ENCODE data around the gene PITHD1.
"Not testable (repeated sequence)": the region's sequence is repeated elsewhere in the genome, so short reads cannot be mapped to it uniquely, and the experiment has no call there.

PITHD1 gene

DNA sequence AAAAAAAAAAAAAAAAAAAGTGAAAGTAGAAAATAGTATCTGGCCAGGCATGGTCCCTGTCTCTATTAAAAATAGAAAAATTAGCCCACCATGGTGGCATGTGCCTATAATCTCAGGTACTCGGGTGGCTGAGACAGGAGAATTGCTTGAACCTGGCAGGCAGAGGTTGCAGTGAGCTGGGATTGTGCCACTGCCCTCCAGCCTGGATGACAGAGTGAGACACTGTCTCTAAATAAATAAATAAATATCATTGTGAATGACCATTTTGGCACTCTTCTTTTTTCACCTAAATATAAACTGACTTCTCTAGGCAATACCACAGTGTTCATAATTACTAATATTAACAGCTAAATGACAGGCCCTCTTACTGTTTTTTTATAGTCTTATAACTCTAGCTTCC lies 20.4 kb upstream of the PITHD1 start:
- no peak overlapping the region for H3K27ac Mint-ChIP-seq
- no peak for ATAC-seq
- H3K27me3 Mint-ChIP-seq, result no peaks in the 10 kb centered on the region
- no peak overlapping the region for H3K4me3 Mint-ChIP-seq
- peaks cover 6% of the 10 kb centered on the region for H3K4me1 Mint-ChIP-seq
- H3K36me3 Mint-ChIP-seq, result peaks cover 62% of the 10 kb centered on the region
- H3K9me3 Mint-ChIP-seq, result no peaks in the 10 kb centered on the region

DNA sequence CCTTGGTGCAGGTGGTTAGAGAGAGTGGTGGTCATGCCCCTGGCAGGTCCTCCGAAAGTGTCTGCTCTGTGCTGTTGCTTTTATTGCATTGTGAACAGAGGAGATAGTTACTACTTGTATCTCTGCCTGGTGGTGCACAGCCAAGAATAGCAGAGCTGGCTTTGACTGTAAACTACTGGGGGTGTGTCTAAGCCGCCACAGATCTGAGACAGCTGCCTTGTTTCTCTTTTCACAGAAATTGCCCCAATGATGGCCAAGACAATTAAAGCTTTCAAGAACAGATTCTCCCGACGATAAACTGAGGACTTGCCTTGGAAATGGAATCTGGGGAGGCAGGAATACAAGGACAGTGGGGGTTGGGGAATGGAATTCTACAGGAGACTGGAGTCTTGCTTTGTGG lies 18.9 kb upstream of the PITHD1 start:
- Mint-ChIP-seq H3K36me3 (peaks cover 52% of the 10 kb centered on the region), H3K27ac (no peak overlapping the region)

DNA sequence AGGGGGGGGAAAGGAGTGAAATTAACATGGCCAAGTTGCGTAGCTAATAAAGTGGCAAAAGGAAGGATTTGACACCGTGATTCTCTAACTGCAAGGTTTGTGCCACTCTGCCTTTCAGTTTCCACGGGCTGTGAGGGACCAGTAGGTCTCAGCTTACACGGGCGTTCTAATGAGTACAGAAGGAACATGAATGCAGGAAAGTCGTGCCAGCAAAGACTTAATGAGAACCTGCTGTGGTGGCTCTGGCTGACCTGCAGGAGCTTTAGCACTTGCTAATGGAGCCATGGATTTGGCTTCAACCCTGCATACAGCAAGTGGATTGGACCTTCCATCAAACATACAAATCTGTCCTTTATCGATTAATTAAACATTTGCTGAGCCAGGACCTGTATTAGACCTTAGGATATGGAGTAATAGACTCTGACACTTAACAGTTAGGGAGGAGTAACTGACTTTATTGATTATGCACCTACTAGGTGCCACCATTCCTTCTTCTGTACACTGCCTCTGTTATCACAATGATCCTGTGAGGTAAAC lies 15.1 kb upstream of the PITHD1 start:
- Mint-ChIP-seq H3K27me3 (no peaks in the 10 kb centered on the region), H3K4me1 (peaks cover 6% of the 10 kb centered on the region), H3K27ac (no peak overlapping the region), H3K4me3 (no peak overlapping the region), H3K36me3 (peaks cover 39% of the 10 kb centered on the region), H3K9me3 (no peaks in the 10 kb centered on the region)
- ATAC-seq, result no peak

More for the DNA sequence above, 18.9 kb upstream of the PITHD1 start:
- no peak overlapping the region for H3K4me3 Mint-ChIP-seq
- no peaks in the 10 kb centered on the region for H3K9me3 Mint-ChIP-seq
- no peaks in the 10 kb centered on the region for H3K27me3 Mint-ChIP-seq
- no peak for ATAC-seq
- peaks cover 6% of the 10 kb centered on the region for H3K4me1 Mint-ChIP-seq

DNA sequence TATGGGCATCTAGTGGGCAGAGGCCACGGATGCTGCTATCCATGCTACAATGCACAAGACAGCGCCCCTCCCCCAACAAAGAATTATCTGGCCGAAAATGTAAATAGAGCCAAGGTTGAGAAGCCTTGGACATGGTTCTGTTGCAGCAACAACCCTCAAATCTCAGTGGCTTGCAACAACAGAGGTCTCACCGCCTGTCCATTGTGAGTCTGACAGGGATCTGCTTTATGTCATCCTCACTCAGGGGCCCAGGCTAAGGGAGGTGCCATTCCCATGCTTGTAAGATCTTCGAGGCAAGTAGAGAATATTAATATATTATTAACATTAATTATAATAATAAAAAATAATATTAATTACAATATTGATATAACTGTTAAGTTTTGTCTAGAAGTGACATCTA lies 9.5 kb upstream of the PITHD1 start:
- no peak for ATAC-seq
- Mint-ChIP-seq H3K27me3 (no peaks in the 10 kb centered on the region), H3K4me1 (peaks cover 6% of the 10 kb centered on the region), H3K36me3 (peaks cover 11% of the 10 kb centered on the region), H3K4me3 (no peak overlapping the region), H3K9me3 (no peaks in the 10 kb centered on the region), H3K27ac (no peak overlapping the region)

DNA sequence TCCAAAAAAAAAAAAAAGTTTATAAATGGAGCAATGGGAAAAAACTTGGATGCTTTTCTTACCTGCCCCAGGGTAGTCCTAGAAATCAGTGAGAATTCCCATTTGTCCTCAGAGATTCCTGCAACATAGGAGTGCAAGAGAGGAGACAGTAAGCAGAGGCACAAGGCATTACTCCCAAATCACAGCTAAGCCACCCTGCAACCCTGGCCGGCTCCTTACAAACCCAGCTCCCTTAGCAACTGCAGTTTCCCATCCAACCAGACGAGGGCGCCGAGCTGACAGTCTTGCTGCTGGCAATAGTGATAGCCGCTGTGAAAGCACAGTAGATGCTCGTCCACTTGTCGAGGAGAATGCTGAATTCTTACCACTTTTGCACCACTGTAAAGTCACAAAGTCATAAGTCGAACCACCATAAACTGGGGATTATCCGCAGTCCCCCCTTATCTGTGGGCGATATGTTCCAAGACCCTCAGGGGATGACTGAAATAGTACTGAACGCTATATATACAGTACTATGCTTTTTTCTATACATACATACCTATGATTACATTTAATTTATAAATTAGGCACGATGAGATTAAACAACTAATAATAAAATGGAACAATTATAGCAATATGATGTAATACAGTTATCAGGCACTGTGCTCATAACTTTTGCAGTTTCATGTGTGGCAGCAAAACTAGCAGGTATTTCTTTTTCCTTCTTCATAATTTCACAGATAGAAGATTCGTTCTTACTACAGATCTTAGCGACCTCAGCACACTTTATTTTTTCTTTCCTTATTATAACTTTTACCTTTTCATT lies 6.0 kb upstream of the PITHD1 start:
- Mint-ChIP-seq H3K27ac (no peak overlapping the region), H3K27me3 (no peaks in the 10 kb centered on the region), H3K9me3 (no peaks in the 10 kb centered on the region), H3K4me1 (peaks cover 7% of the 10 kb centered on the region), H3K36me3 (no peaks in the 10 kb centered on the region), H3K4me3 (no peak overlapping the region)
- peak; percentile 90 for ATAC-seq

DNA sequence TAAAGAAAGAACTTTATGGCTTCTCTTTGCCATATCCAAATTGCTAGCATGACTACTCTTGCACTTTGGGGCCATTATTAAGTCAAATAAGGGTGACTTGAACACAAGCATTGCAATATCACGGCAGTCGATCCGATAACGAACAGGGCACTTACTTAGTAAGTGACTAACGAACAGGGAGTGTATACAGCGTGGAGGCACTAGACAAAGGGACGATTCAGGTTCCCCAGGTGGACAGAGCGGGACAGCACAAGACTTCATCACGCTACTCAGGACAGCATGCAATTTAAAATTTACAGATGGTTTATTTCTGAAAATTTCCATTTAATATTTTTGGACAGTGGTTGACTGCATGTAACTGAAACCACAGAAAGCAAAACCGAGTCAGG lies 5.4 kb upstream of the PITHD1 start:
- H3K27me3 Mint-ChIP-seq, result no peaks in the 10 kb centered on the region
- H3K9me3 Mint-ChIP-seq, result no peaks in the 10 kb centered on the region
- no peak overlapping the region for H3K27ac Mint-ChIP-seq
- H3K4me3 Mint-ChIP-seq, result no peak overlapping the region
- H3K4me1 Mint-ChIP-seq, result peaks cover 12% of the 10 kb centered on the region
- H3K36me3 Mint-ChIP-seq, result no peaks in the 10 kb centered on the region
- ATAC-seq, result no peak

DNA sequence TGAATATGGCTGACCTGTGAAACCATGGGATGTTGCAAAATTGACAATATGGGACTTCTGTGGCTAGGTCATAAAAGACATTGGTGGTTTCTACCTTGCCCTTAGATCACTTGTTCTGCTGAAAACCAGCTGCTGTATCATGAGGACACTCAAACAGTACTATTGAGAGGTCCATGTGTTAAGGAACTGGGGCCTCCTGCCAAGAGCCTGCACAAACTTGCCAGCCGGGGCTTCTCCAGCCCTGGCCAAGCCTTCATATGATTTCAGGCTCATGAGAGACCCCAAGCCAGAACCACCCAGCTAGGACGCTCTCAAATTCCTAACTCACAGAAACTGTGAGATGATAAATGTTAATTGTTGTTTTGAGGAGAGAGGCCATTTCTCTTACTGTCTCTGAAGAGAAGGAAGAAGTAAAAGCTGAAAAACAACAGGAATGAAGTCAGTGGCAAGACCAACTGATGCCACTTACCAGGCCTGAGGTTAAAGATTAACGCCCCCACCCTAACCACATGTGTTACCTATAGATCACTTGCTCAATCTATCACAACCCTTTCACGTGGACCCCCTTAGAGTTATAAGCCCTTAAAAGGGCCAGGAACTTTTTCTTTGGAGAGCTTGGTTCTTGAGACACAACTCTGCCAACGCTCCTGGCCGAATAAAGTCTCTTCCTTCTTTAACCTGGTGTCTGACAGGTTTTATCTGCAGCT lies 3.9 kb upstream of the PITHD1 start:
- Mint-ChIP-seq H3K27me3 (no peaks in the 10 kb centered on the region), H3K4me1 (peaks cover 19% of the 10 kb centered on the region), H3K27ac (no peak overlapping the region), H3K4me3 (no peak overlapping the region), H3K36me3 (no peaks in the 10 kb centered on the region), H3K9me3 (no peaks in the 10 kb centered on the region)
- ATAC-seq, result no peak

DNA sequence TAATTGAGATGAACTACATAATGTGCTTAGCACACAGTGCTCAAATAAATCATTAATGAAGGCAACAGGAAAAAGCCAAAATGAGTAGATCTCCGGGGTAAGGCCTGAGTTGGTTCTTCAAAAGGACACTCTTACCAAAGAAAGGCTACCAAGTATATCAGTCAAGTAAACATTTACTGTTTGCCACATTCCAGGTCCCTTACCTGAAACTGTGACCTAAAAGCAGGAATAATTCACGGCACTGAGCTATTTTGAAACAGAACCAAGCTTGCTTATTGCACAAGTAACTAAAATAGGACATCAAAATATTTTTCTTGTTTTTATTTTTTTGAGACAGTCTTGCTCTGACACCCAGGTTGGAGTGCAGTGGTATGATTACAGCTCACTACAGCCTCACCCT lies 2.0 kb upstream of the PITHD1 start:
- no peaks in the 10 kb centered on the region for H3K36me3 Mint-ChIP-seq
- no peaks in the 10 kb centered on the region for H3K27me3 Mint-ChIP-seq
- no peaks in the 10 kb centered on the region for H3K9me3 Mint-ChIP-seq
- ATAC-seq, result no peak
- no peak overlapping the region for H3K4me3 Mint-ChIP-seq
- H3K27ac Mint-ChIP-seq, result no peak overlapping the region
- peaks cover 30% of the 10 kb centered on the region for H3K4me1 Mint-ChIP-seq

DNA sequence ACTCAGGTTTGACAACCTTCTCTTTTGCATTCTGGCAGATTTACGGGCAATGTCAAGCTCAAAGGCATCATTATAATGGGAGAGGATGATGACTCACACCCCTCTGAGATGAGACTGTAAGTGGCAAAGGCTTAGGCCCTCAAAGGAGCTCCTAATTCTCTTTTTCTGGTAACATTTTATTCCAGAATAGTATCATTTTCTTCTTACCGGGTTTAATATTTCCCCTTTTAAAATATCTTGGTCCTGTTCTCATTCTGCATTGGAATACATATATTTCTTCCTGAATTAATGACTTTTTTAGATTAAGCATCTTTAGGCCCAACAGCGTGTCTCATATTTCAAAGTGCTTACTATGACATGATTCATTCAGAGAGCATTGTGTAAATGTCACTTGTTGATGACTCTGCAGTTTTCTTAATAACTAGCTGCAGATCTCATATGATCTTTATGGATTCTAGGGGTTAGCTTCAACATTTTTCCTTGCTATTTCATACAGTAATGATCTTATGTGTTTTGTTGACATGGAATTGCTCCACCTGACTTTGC lies 1.7 kb downstream of the PITHD1 start:
- peak overlapping the region; percentile 80 for H3K4me3 Mint-ChIP-seq
- H3K27ac Mint-ChIP-seq, result no peak overlapping the region
- no peaks in the 10 kb centered on the region for H3K9me3 Mint-ChIP-seq
- H3K27me3 Mint-ChIP-seq, result no peaks in the 10 kb centered on the region
- peaks cover 23% of the 10 kb centered on the region for H3K4me1 Mint-ChIP-seq
- no peak for ATAC-seq
- no peaks in the 10 kb centered on the region for H3K36me3 Mint-ChIP-seq

DNA sequence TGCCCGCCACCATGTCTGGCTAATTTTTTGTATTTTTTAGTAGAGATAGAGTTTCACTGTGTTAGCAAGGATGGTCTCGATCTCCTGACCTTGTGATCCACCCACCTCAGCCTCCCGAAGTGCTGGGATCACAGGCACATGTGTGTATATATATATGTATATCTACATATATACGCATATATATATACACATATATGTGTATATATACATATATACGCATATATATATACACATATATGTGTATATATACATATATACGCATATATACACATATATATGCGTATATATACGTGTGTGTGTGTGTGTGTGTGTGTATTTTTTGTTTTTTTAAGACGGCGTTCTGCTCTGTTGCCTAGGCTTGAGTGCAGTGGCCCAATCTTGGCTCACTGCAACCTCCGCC lies 4.9 kb downstream of the PITHD1 start:
- not testable (repeated sequence) for ATAC-seq, H3K4me3 Mint-ChIP-seq, H3K27ac Mint-ChIP-seq, H3K27me3 Mint-ChIP-seq, H3K9me3 Mint-ChIP-seq
- H3K4me1 Mint-ChIP-seq, result peaks cover 18% of the 10 kb centered on the region
- peaks cover 27% of the 10 kb centered on the region for H3K36me3 Mint-ChIP-seq

DNA sequence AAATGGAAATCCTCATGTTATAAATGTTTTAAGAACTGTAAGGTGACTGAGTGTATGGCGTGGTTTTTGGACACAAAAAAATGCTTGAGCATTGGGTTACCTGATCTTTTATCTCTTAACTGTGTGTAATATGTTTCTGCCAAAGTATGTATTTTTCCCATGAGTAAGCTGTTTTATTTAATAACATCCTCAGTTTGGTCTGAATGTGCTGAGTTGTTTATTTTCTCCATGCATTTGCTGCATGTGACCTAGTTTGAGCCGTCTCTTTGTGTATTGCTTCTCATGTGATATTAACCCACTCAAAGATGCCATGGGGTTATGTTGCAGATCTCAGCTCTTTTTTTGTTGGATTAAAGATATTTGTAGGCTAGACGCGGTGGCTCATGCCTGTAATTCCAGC lies 6.6 kb downstream of the PITHD1 start:
- Mint-ChIP-seq H3K27ac (no peak overlapping the region), H3K4me1 (peaks cover 5% of the 10 kb centered on the region), H3K4me3 (no peak overlapping the region), H3K27me3 (no peaks in the 10 kb centered on the region), H3K36me3 (peaks cover 36% of the 10 kb centered on the region), H3K9me3 (no peaks in the 10 kb centered on the region)
- no peak for ATAC-seq

DNA sequence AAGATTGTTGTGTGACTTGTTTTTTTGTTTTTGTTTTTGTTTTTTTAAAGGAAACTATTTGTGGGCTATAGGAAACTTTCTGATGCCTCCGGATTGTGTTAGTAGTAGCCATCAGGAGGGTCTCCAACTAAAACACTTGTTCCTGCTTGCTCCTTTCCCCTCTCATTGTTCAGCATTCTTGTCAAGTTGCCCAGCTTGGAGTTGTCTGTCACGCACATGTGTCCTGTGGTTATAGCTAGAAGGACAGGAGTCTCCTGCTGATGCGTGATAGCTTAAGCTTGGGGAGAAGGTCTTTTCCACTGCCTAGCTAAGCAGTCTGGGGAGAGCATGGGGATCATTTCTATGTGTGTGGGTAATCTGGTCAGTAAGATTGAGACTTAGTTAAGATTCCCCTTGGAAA lies 9.5 kb downstream of the PITHD1 start:
- Mint-ChIP-seq H3K27ac (no peak overlapping the region), H3K9me3 (no peaks in the 10 kb centered on the region), H3K27me3 (no peaks in the 10 kb centered on the region), H3K36me3 (peaks cover 46% of the 10 kb centered on the region), H3K4me1 (peaks cover 21% of the 10 kb centered on the region), H3K4me3 (no peak overlapping the region)
- no peak for ATAC-seq

DNA sequence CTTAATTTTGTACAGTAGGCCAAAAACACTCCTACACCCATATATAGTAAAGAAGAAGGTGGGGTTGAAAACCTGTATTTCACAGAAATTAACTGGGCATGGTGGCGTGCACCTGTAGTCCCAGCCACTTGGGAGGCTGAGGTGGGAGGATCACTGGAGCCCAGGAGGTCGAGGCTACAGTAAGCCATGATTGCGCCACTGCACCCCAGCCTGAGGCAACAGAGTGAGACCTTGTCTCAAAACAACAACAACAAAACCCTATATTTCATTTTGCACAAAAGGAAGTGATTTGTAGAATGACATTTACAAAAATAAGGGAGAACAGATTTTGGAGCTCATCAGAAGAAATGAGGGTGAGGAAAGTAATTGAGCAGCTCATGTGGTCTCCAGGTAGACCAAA lies 10.5 kb downstream of the PITHD1 start:
- no peaks in the 10 kb centered on the region for H3K9me3 Mint-ChIP-seq
- ATAC-seq, result no peak
- H3K36me3 Mint-ChIP-seq, result peaks cover 46% of the 10 kb centered on the region
- peaks cover 31% of the 10 kb centered on the region for H3K4me1 Mint-ChIP-seq
- H3K27ac Mint-ChIP-seq, result no peak overlapping the region
- H3K27me3 Mint-ChIP-seq, result no peaks in the 10 kb centered on the region
- no peak overlapping the region for H3K4me3 Mint-ChIP-seq

DNA sequence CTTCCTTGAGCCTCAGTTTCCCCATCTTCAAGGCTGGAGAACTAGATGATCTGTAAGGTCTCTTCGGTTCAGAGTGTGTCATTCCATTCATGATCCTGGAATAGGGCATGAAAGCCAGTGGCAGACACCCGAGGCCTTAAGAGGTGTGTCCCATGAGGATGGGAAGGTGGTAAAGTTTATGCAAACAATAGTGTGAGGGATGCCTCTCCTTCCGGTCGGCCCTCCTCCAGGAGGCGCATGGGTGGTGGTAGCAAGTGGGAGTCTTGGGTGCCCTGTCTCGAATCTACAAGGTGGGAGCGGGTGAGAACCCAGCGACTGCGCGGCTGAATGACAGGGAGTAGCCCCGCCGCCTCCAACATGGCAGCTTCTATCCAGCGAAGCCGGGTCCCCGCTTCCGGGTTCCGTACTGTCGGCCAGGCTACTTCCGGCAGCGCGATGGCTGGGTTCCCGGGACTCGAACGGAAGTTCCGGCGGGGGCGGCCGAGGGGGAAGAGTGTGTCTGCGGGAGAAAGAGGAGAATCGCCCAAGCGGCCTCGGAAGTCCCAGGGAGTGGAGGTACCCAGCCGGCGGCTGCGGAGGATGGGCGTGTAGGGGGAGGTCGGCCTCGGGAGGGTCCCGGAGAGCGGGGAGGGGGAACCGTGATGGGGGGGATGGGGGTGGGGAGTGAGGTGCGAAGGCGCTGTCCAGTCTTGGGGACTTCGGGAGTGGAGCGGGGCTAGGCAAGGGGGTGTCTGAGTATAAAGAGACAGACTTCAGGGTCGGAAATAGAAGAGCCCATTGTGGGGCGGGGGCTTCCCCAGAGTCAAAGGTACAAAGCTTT lies 12.7 kb downstream of the PITHD1 start, which contains the start of gene LYPLA2:
LYPLA2 (plus strand) TSS at position 450 of the 820 bp plus-strand sequence. CDS start 1,538 bp downstream, outside the sequence.
- H3K36me3 Mint-ChIP-seq, result peaks cover 57% of the 10 kb centered on the region
- H3K9me3 Mint-ChIP-seq, result no peaks in the 10 kb centered on the region
- H3K4me1 Mint-ChIP-seq, result peaks cover 44% of the 10 kb centered on the region
- ATAC-seq, result peak; percentile 92
- peak within 1 kb of the TSS; percentile 96 for H3K27ac Mint-ChIP-seq
- peak within 1 kb of the TSS; percentile 93 for H3K4me3 Mint-ChIP-seq
- no peaks in the 10 kb centered on the region for H3K27me3 Mint-ChIP-seq

DNA sequence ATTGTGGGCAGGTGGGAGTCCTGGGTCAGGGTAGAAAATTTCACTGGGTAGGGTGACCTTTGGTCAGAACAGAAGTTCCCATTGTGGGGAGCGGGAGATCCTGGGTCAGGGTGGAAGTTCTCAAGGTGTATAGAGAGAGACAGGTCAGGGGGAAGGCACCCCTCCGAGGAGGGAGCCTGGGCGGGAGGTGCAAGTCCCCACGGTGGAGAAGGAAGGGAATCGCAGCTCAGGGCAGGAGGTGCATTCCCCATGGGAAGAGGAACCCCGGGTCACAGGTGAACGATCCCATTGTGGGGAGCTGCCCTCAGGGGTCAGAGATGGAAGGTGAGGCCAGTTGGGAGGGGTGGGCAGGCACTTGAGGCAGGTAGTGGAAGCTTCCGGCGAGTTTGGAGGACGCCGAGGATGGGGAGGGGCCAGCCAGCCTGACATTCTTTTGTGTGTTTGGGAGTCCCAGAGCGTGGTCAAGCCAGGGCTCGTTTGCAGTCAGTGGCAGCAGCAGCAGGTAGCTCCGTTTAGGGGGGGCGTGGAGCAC lies 13.4 kb downstream of the PITHD1 start:
- ATAC-seq, result peak; percentile 7
- Mint-ChIP-seq H3K4me1 (peaks cover 44% of the 10 kb centered on the region), H3K27ac (peak overlapping the region; percentile 96), H3K9me3 (no peaks in the 10 kb centered on the region), H3K36me3 (peaks cover 52% of the 10 kb centered on the region), H3K27me3 (no peaks in the 10 kb centered on the region), H3K4me3 (peak overlapping the region; percentile 93)
